Measurements from ENCODE around the gene EEF1B2. TPM values are rescaled to one million over a fixed set of nuclear protein-coding genes. Genes with fewer than 3 reads are reported as not detected.

Gene EEF1B2
- polyA plus RNA-seq, 1 donor (not counting 4 experiments of a cell fraction or from before 2014, with no cell fraction given): 1,066 TPM

GRCh38 chr2:206158563-206159345 is 941 bp upstream of the EEF1B2 start:
- peaks cover 5% of the 10 kb centered on the region for H4K20me1 ChIP-seq (ENCODE audit: control insufficient read depth, extremely low read depth, insufficient read depth, low read length)
- peak overlapping the region; percentile 96 for H2AFZ ChIP-seq (ENCODE audit: control insufficient read depth, low read length)
- H3K4me3 ChIP-seq (ENCODE audit: control insufficient read depth in 2 of 3, extremely low read depth in 1 of 3, insufficient read depth in 2 of 3, low read depth in 1 of 3, low read length in 3 of 3): peak overlapping the region; percentile 73 to 93 (median 76)
- H3K79me2 ChIP-seq (ENCODE audit: control insufficient read depth, insufficient read depth, low read length): peaks cover 84% of the 10 kb centered on the region
- peak overlapping the region; percentile 94 for H3K9ac ChIP-seq (ENCODE audit: control insufficient read depth, extremely low read depth, insufficient read depth, low read length)
- H3K9me1 ChIP-seq (ENCODE audit: control insufficient read depth, extremely low read depth, insufficient read depth, low read length): no peaks in the 10 kb centered on the region
- TF ChIP-seq CTCF (optimal IDR thresholded peaks at IDR 0.05 in 1 of 3, IDR thresholded peaks at IDR 0.05 in 1 of 3, conservative IDR thresholded peaks at IDR 0.05 in 1 of 3; ENCODE audit: extremely low read depth in 1 of 3, insufficient read depth in 2 of 3, low read length in 3 of 3): no peak
- TF ChIP-seq EZH2 (IDR thresholded peaks at IDR 0.05; ENCODE audit: low read length): no peak
- FAIRE-seq: no peak
- H3K36me3 ChIP-seq (ENCODE audit: control insufficient read depth in 2 of 2, extremely low read depth in 1 of 2, insufficient read depth in 2 of 2, low read length in 2 of 2): peaks cover 19 to 22% of the 10 kb centered on the region in 2 experiments
- peaks cover 16% of the 10 kb centered on the region for H3K4me1 ChIP-seq (ENCODE audit: control insufficient read depth, extremely low read depth, insufficient read depth, low read length)
- no peaks in the 10 kb centered on the region for H3K9me3 ChIP-seq (ENCODE audit: control insufficient read depth, low read depth, low read length)
- H3K27ac ChIP-seq (ENCODE audit: control insufficient read depth, insufficient read depth, low read length): peak overlapping the region; percentile 94
- no peak for DNase-seq (ENCODE audit: low read depth, low spot score)
- peak overlapping the region; percentile 94 for H3K4me2 ChIP-seq (ENCODE audit: control insufficient read depth, extremely low read depth, insufficient read depth, low read depth, low read length)
- H3K27me3 ChIP-seq (ENCODE audit: control insufficient read depth, extremely low read depth, insufficient read depth, low read length): no peaks in the 10 kb centered on the region
- dilution Hi-C loops (cut with MboI; ENCODE audit: extremely low pct_ligation_motif_present, low sequenced_read_pairs): no loop called here

- Histone ChIP-seq H3K4me1 (ENCODE audit: control insufficient read depth, extremely low read depth, insufficient read depth, low read length) (peaks cover 16% of the 10 kb centered on the region), H3K9me3 (ENCODE audit: control insufficient read depth, low read depth, low read length) (no peaks in the 10 kb centered on the region), H3K9ac (ENCODE audit: control insufficient read depth, extremely low read depth, insufficient read depth, low read length) (peak overlapping the region; percentile 94), H3K9me1 (ENCODE audit: control insufficient read depth, extremely low read depth, insufficient read depth, low read length) (no peaks in the 10 kb centered on the region), H3K27ac (ENCODE audit: control insufficient read depth, insufficient read depth, low read length) (peak overlapping the region; percentile 94), H3K27me3 (ENCODE audit: control insufficient read depth, extremely low read depth, insufficient read depth, low read length) (no peaks in the 10 kb centered on the region), H3K36me3 (ENCODE audit: control insufficient read depth in 2 of 2, extremely low read depth in 1 of 2, insufficient read depth in 2 of 2, low read length in 2 of 2) (peaks cover 19 to 22% of the 10 kb centered on the region in 2 experiments), H3K79me2 (ENCODE audit: control insufficient read depth, insufficient read depth, low read length) (peaks cover 70% of the 10 kb centered on the region), H2AFZ (ENCODE audit: control insufficient read depth, low read length) (no peak overlapping the region), H3K4me3 (ENCODE audit: control insufficient read depth in 2 of 3, extremely low read depth in 1 of 3, insufficient read depth in 2 of 3, low read depth in 1 of 3, low read length in 3 of 3) (peak overlapping the region; percentile 73 to 93 (median 76)), H4K20me1 (ENCODE audit: control insufficient read depth, extremely low read depth, insufficient read depth, low read length) (peaks cover 5% of the 10 kb centered on the region), H3K4me2 (ENCODE audit: control insufficient read depth, extremely low read depth, insufficient read depth, low read depth, low read length) (peak overlapping the region; percentile 76)
- dilution Hi-C loops (cut with MboI; ENCODE audit: extremely low pct_ligation_motif_present, low sequenced_read_pairs): no loop called here
- no peak for TF ChIP-seq EZH2 (IDR thresholded peaks at IDR 0.05; ENCODE audit: low read length)
- TF ChIP-seq CTCF (optimal IDR thresholded peaks at IDR 0.05 in 1 of 3, IDR thresholded peaks at IDR 0.05 in 1 of 3, conservative IDR thresholded peaks at IDR 0.05 in 1 of 3; ENCODE audit: extremely low read depth in 1 of 3, insufficient read depth in 2 of 3, low read length in 3 of 3): no peak
- FAIRE-seq: no peak
- no peak for DNase-seq (ENCODE audit: low read depth, low spot score)
Measured at GRCh38 chr2:206160125-206160806, 571 bp downstream of the EEF1B2 start.
